HG02798 (cell line): Measurements from ENCODE around the gene SLC38A10.
"Not testable (repeated sequence)": the region's sequence is repeated elsewhere in the genome, so short reads cannot be mapped to it uniquely, and the experiment has no call there.

Experiments used
- ATAC-seq: cut with Tn5 transposase; IDR thresholded peaks from one replicate; pipeline ENCODE4 v1.9.1; 2021; ENCODE audit warnings: mild to moderate bottlenecking; ENCODE audit not compliant: unreplicated experiment, poor library complexity

Gene SLC38A10

GRCh38 chr17:81235822-81236740 lies 59.0 kb downstream of the SLC38A10 start:
- ATAC-seq, result no peak

GRCh38 chr17:81234940-81235821 lies 59.9 kb downstream of the SLC38A10 start:
- no peak for ATAC-seq

DNA sequence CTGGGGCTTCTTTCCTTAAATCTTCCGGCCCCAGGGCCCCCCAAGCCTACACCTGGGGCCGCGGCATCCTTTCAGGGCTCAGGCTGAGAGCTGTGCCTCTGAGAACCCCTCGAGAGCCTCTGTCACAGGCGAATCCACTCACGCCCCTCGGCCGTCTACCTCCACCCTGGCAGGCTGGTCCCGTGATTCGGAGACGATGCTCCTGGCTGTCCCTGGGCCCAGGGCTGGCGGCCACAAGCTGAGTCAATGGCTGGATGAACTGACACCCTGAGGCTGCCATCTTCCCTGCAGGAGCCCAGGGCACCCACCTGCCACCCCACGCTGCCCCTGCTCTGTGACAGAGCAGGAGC lies 60.6 kb downstream of the SLC38A10 start:
- no peak for ATAC-seq

DNA sequence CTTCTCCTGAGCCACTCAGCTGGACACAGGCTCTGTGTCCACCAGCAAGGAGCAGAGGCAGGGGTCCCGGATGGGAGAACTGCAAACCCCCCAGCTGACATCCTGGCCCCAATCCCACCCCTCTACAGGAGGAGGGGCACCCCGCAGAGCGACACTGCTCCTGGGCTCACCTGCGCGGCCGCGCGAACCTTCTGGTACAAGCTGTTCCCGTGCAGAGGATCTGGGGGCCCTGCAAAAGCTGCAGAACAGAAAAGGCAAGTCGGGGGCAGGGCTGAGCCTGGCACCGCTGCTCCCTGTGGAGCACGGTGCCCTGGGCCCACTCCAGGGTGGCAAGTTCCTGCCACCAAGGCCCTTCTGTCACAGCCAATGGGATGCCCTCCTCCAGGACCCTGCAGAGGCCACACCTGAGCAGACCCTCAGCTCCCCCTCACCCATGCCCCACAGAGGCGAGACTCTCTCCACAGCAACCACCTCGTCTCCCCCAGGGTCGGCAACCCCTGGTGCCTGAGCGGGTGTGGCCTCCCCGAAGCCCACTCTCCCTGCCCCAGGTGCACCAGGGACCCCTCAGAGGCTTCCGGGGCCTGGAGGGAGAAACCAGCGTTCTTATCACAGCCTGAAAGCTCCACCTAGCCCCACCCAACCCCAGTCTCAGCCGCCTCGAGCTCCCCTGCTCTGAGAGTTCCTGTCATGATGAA lies 61.1 kb downstream of the SLC38A10 start:
- no peak for ATAC-seq

DNA sequence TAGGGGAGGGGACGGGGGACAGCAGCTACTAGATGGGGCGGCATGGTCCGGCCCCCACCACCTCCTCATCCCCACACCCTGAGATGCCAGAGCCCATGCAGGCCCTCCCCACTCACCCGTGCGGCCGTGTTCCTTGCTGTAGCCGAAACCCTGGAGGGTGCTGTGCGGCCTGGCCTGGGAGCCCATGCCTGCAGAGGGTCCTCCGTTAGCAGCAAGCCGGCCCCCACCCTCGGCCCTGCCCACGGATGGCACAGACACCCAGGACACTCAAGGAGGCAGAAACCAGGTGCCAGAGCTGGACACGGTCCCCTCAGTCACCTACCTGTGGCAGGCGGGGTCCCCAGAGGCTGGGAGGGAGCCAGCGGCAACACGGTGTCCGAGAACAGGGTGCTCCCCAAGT lies 61.8 kb downstream of the SLC38A10 start:
- ATAC-seq, result no peak

DNA sequence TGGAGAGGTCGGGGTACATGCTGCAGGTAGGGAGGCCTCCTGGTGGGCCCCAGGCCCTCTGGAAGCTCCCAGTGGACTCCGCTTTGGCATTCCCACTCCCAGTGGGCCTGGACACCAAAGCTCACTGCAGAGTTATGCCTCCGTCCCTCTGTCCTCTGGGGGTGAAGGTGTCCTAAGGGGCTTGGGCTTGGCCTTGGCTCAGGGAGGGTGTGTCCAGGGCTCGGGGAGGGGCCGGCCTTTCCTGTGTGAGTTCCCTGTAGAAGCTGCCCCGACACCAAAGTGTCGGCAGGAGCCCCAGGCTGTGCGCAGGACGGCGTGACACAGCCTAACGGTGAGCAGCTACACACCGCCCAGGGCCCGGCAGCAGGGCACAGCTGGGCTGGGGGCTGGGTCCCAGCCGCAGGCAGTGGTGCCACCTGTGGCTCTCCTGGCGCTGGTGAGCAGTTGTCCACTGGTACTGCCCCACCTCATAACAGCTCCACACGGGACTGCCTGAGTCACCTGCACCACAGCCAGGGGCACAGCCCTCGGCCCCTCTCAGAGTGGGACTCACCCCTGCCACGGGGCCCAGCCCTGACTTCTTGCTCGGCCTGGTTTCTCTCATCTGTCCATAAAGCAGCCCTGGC lies 62.4 kb downstream of the SLC38A10 start:
- no peak for ATAC-seq

GRCh38 chr17:81231766-81232581 lies 63.1 kb downstream of the SLC38A10 start:
- ATAC-seq, result no peak

DNA sequence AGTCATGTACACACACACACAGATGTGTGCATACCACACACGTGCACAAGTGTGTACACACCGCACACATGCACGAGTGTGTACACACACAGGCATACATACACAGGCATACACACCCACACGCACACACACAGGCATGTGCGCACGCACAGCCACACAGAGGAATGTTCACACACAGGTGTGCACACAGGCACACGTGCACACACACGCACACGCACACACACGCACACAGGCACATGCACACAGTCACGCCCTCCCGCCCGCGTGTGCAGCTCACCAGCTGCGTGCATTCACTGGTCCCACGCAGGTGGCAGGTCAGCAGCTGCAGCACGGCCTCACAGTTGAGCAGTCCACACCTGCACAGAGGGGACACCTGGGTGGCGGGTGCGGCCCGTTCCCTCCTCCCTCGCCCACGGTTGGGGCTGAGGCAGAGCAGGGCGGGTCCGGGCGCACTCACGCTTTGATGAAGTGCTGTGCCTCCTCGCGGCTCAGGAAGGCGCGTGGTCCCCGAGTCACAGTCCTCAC lies 63.9 kb downstream of the SLC38A10 start:
- ATAC-seq, result no peak

DNA sequence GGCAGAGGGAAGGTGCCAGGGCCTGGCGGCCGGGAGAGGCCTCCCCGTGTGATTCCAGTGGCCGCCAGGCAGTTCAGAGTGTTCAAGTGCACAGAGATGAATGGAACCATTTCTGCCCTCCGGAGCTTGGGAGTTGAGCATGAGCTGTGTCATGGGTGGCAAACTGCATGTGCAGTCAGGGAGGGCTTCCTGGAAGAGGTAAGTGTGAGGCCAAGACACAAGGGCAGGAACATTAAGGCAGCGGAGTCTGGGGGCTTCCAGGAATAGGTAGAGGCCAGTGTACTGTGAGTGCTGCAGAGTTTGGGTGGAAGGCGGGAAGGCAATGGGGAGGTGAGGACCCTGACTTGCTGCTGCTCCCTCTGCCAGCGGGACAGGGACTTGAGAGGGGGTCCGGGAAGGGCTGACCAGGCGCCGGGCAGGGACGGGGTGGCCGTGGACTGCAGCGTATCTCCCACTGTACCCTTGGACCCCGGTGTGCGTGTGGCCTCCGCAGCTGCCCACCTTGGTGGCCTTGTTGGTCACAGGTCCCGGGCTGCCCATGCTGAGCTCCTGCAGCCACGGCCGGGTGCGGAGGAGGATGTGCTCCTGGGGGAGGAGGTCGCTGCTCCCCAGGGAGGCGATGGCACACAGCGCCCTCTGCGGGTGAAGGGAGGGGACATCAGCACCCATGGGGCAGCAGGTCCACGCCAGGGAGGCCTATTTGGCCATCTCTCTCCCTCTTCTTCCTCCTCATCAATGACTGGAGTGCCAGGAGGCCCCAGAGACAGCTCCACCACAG lies 64.9 kb downstream of the SLC38A10 start:
- ATAC-seq, result no peak

DNA sequence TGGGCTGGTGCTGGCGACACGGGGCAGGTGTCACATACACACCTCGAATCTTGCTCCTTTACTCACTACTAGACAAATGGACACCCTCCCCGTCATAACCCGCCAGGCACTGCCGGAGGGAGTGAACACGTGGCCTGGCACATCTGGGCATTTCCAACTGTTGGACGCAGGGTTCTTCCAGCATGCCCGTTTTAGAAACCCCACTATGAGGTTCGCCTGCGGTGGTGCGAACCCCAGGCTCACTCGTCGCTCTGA lies 65.5 kb downstream of the SLC38A10 start:
- ATAC-seq, result no peak

DNA sequence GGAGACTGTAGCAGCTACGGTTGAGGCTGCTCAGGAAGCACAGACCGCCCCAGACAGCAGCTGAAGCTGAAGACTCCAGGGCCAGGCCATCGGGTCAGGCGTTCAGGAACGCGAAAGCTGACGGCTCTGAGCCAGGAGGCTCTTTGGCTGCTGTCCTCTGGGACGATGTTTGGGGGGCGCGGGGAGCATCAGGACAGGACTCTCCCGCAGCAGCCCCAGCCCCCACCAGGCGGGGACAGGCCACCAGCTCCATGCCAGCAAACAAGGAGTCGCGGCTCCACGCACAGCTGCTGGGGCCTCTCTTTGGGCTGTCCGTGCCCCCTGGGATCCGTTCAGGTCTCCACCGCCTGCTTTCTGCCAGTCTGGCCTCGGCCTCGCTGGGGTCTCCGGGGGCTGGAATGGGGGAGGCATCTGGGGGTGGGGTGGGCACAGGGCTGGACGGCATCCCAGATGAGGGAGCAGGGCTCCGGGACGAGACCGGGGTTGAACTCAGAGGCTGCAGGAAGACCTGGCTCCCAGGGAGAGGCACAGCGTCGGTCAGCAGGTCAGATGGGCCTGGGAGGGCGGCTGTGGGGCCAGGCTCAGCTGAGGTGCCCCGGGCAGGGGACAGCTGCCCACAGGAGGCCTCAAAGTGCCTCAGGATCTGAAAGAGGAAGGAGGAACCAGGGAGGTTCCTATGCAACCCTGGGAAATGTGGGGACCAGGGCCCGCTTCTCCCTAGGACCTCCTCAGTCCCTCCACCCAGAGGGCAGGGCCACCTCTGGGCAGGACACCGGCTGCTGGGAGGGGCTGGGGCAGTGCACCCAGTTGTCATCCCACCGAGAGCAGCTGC lies 66.1 kb downstream of the SLC38A10 start:
- ATAC-seq, result peak; percentile 13

DNA sequence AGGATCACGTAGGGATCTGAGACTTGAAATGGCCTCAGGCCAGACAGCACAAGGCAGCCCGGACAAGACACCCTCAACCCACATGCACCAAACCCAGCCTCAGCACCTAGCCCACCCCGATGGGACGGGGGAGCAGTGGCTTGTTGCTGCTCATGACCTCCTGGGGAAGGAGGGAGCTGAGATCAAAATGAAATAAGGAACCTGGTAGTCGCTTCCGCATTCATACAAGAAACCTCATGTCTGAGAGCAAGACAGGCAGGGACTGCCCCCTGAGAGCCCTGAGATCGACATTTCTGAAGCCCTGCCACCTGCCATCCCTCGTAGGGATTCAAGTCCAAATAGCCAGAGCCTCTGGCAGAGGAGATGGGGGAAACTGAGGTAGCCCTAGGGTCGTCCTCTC lies 66.7 kb downstream of the SLC38A10 start:
- peak; percentile 47 for ATAC-seq

GRCh38 chr17:81227630-81228029 lies 67.5 kb downstream of the SLC38A10 start:
- not testable (repeated sequence) for ATAC-seq

DNA sequence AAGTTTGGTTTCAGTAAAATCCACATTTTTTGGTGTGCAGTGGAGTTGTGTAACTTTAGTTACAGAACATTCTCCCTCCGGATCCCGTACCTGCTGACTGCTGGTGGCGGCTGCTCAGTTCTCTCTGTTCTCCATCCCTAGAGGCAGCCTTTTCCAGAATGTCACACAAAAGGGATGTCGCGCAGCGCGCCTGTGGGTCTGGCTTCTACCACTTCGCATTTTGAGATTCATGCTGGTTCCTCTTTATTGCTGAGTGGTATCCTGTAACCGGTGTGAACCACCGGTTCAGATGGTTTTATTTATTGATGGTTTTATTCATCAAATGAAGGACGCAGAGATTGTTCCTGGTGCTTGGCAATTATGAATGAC lies 71.4 kb downstream of the SLC38A10 start:
- no peak for ATAC-seq

- ATAC-seq, result peak; percentile 97
Measured at GRCh38 chr17:81222906-81223761, 72.0 kb downstream of the SLC38A10 start, which contains the start of gene CEP131. Gene CEP131 (minus strand): TSS chr17:81222965. CDS start chr17:81220056, 2,909 bp downstream.

GRCh38 chr17:81222620-81222905 lies 72.5 kb downstream of the SLC38A10 start:
- ATAC-seq, result no peak
